Measurements from ENCODE around the gene DOK6.

- TF ChIP-seq CTCF (conservative IDR thresholded peaks at IDR 0.05), result no peak
- TF ChIP-seq ZFX (IDR thresholded peaks at IDR 0.05), result no peak
Measured at GRCh38 chr18:69492861-69493260, 92.2 kb downstream of the DOK6 start.
